ENCODE measurements around the gene SPINT4.
A peak's percentile ranks its signal among the peaks of the same experiment; 100 is the strongest.

SPINT4 gene

GRCh38 chr20:45772693-45773092 is 50.5 kb downstream of the SPINT4 start:
- Histone ChIP-seq H3K9me3 (ENCODE audit: severe bottlenecking) (no peaks in the 10 kb centered on the region), H3K36me3 (ENCODE audit: low read depth) (no peaks in the 10 kb centered on the region), H3K27me3 (ENCODE audit: insufficient read depth, poor library complexity, severe bottlenecking) (no peaks in the 10 kb centered on the region), H3K4me1 (ENCODE audit: insufficient read depth, poor library complexity, severe bottlenecking) (no peaks in the 10 kb centered on the region), H3K4me3 (ENCODE audit: severe bottlenecking) (no peak overlapping the region), H3K27ac (ENCODE audit: poor library complexity, severe bottlenecking) (no peak overlapping the region)
- ATAC-seq (ENCODE audit: low read depth) (no peak), DNase-seq (ENCODE audit: low spot score) (no peak)
- no peak for TF ChIP-seq CTCF (IDR thresholded peaks at IDR 0.05; ENCODE audit: poor library complexity, severe bottlenecking)

- H3K27ac ChIP-seq (ENCODE audit: poor library complexity, severe bottlenecking) = no peak overlapping the region
- no peak for TF ChIP-seq CTCF (IDR thresholded peaks at IDR 0.05; ENCODE audit: poor library complexity, severe bottlenecking)
- DNase-seq (ENCODE audit: low spot score) (peak; percentile 52), ATAC-seq (ENCODE audit: low read depth) (no peak)
- H3K4me1 ChIP-seq (ENCODE audit: insufficient read depth, poor library complexity, severe bottlenecking) = peaks cover 17% of the 10 kb centered on the region
- H3K4me3 ChIP-seq (ENCODE audit: severe bottlenecking) = no peak overlapping the region
- H3K9me3 ChIP-seq (ENCODE audit: severe bottlenecking) = no peaks in the 10 kb centered on the region
- no peaks in the 10 kb centered on the region for H3K27me3 ChIP-seq (ENCODE audit: insufficient read depth, poor library complexity, severe bottlenecking)
- no peaks in the 10 kb centered on the region for H3K36me3 ChIP-seq (ENCODE audit: low read depth)
Observed at GRCh38 chr20:45774945-45775344, 52.8 kb downstream of the SPINT4 start.

DNA sequence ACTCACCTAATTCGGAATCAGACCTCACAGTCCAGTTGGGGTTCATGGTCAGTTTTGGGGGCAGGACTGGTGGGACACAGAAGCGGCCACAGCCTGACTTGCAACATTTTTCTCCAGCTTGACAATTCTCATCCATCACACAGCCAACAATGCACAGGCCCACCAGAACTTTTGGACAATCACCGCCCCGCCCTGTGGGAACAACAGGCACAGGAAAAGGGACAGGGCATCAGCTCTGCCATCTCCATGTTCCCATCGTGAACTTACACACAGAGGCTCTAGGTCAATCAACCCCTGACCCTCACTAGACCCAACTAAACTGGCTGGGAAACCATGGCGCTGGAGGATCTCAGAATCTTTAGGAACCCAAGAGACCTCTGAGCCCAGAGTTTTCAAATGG is 53.3 kb downstream of the SPINT4 start:
- DNase-seq (ENCODE audit: low spot score) (peak; percentile 65), ATAC-seq (ENCODE audit: low read depth) (no peak)
- Histone ChIP-seq H3K4me1 (ENCODE audit: insufficient read depth, poor library complexity, severe bottlenecking) (peaks cover 21% of the 10 kb centered on the region), H3K36me3 (ENCODE audit: low read depth) (no peaks in the 10 kb centered on the region), H3K27ac (ENCODE audit: poor library complexity, severe bottlenecking) (no peak overlapping the region), H3K27me3 (ENCODE audit: insufficient read depth, poor library complexity, severe bottlenecking) (no peaks in the 10 kb centered on the region), H3K9me3 (ENCODE audit: severe bottlenecking) (no peaks in the 10 kb centered on the region), H3K4me3 (ENCODE audit: severe bottlenecking) (no peak overlapping the region)
- no peak for TF ChIP-seq CTCF (IDR thresholded peaks at IDR 0.05; ENCODE audit: poor library complexity, severe bottlenecking)
